HCEC 1CT (cell line): Measurements from ENCODE around the gene ATG14.
A peak's percentile ranks its signal among the peaks of the same experiment; 100 is the strongest.
"Not testable (repeated sequence)": the region's sequence is repeated elsewhere in the genome, so short reads cannot be mapped to it uniquely, and the experiment has no call there.

Experiments used
- DNase-seq: peaks from one replicate; pipeline ENCODE4 v3.0.0-alpha.2; 2017

ATG14 gene

GRCh38 chr14:55432628-55433027, 21.0 kb upstream of the ATG14 start:
- DNase-seq, result no peak

GRCh38 chr14:55430024-55430690, 18.5 kb upstream of the ATG14 start:
- peak; percentile 69 for DNase-seq

GRCh38 chr14:55427439-55427838, 15.8 kb upstream of the ATG14 start:
- no peak for DNase-seq

- no peak for DNase-seq
Observed at GRCh38 chr14:55426891-55427290, 15.3 kb upstream of the ATG14 start.

GRCh38 chr14:55425091-55425490, 13.5 kb upstream of the ATG14 start:
- no peak for DNase-seq

GRCh38 chr14:55423969-55424368, 12.3 kb upstream of the ATG14 start:
- DNase-seq, result no peak

GRCh38 chr14:55422338-55422737, 10.7 kb upstream of the ATG14 start:
- DNase-seq, result not testable (repeated sequence)

- DNase-seq, result no peak
Observed at GRCh38 chr14:55419663-55420062, 8.0 kb upstream of the ATG14 start.

- DNase-seq, result peak; percentile 25
Observed at GRCh38 chr14:55418411-55418810, 6.8 kb upstream of the ATG14 start.

GRCh38 chr14:55417955-55418354, 6.3 kb upstream of the ATG14 start:
- no peak for DNase-seq

GRCh38 chr14:55416866-55417265, 5.2 kb upstream of the ATG14 start:
- DNase-seq, result peak; percentile 32

GRCh38 chr14:55414551-55414950, 2.9 kb upstream of the ATG14 start:
- no peak for DNase-seq

GRCh38 chr14:55412676-55413075, 1.0 kb upstream of the ATG14 start:
- no peak for DNase-seq

GRCh38 chr14:55410876-55411275, 754 bp downstream of the ATG14 start:
- no peak for DNase-seq

- DNase-seq, result no peak
Observed at GRCh38 chr14:55404173-55404854, 7.3 kb downstream of the ATG14 start.

- no peak for DNase-seq
Observed at GRCh38 chr14:55401751-55402150, 9.9 kb downstream of the ATG14 start.

GRCh38 chr14:55399852-55400251, 11.8 kb downstream of the ATG14 start:
- DNase-seq, result peak; percentile 31

- DNase-seq, result no peak
Observed at GRCh38 chr14:55399183-55399582, 12.4 kb downstream of the ATG14 start.

GRCh38 chr14:55398679-55399078, 13.0 kb downstream of the ATG14 start:
- DNase-seq, result peak; percentile 98

GRCh38 chr14:55389330-55389729, 22.3 kb downstream of the ATG14 start:
- DNase-seq, result peak; percentile 81

- peak; percentile 51 for DNase-seq
Observed at GRCh38 chr14:55388160-55388559, 23.5 kb downstream of the ATG14 start.

- no peak for DNase-seq
Observed at GRCh38 chr14:55387121-55387520, 24.5 kb downstream of the ATG14 start.

GRCh38 chr14:55386037-55386808, 25.4 kb downstream of the ATG14 start:
- DNase-seq, result no peak

- DNase-seq, result no peak
Observed at GRCh38 chr14:55384536-55384935, 27.1 kb downstream of the ATG14 start.
